SK-N-SH treated with all-trans-retinoic acid at 6 μM for 48 hours (cell line): Measurements from ENCODE around the gene LSM12.

Source experiments
- ATAC-seq: fragments of 200-7000 bp; cut with Tn5 transposase; 3 replicates; pipeline ENCODE4 v1.9.1; 2020; ENCODE audit warnings: mild to moderate bottlenecking, moderate library complexity
- ARNTL ChIP-seq: fragments of 450-650 bp; formaldehyde crosslinking; IDR thresholded peaks from 2 replicates; pipeline ENCODE4 v1.5.0; 2020; ENCODE audit warnings: low read depth, mild to moderate bottlenecking, moderate library complexity, borderline replicate concordance
- BACH2 ChIP-seq: fragments of 250-450 bp; sonication (Bioruptor Pico); IDR thresholded peaks from 2 replicates; pipeline ENCODE4 v1.9.0; 2021; ENCODE audit warnings: mild to moderate bottlenecking, borderline replicate concordance
- CSDC2 ChIP-seq: fragments of 250-450 bp; sonication (Bioruptor Pico); IDR thresholded peaks from 2 replicates; pipeline ENCODE4 v1.5.0; 2020; ENCODE audit warnings: mild to moderate bottlenecking, moderate library complexity
- ESRRG ChIP-seq: fragments of 250-450 bp; sonication (Bioruptor Pico); IDR thresholded peaks from 2 replicates; pipeline ENCODE4 v1.6.1; 2021; ENCODE audit warnings: mild to moderate bottlenecking
- GLIS3 ChIP-seq: fragments of 250-450 bp; sonication (Bioruptor Pico); IDR thresholded peaks from 2 replicates; pipeline ENCODE4 v1.5.0; 2020; ENCODE audit warnings: mild to moderate bottlenecking, moderate library complexity
- ISL1 ChIP-seq: fragments of 250-450 bp; sonication (Bioruptor Pico); IDR thresholded peaks from 2 replicates; pipeline ENCODE4 v2.1.2; 2022; ENCODE audit warnings: mild to moderate bottlenecking, moderate library complexity
- OSR1 ChIP-seq: fragments of 250-450 bp; sonication (Bioruptor Pico); IDR thresholded peaks from 2 replicates; pipeline ENCODE4 v1.8.0; 2022; ENCODE audit warnings: moderate library complexity, mild to moderate bottlenecking, inconsistent platforms
- PPARA ChIP-seq: fragments of 250-450 bp; sonication (Bioruptor Pico); IDR thresholded peaks from 2 replicates; pipeline ENCODE4 v1.5.0; 2020; ENCODE audit warnings: mild to moderate bottlenecking, borderline replicate concordance
- RARB ChIP-seq: fragments of 250-450 bp; sonication (Bioruptor Pico); IDR thresholded peaks from 2 replicates; pipeline ENCODE4 v1.8.0; 2021; ENCODE audit warnings: mild to moderate bottlenecking, moderate library complexity
- SNAI2 ChIP-seq: fragments of 250-450 bp; sonication (Bioruptor Pico); IDR thresholded peaks from 2 replicates; pipeline ENCODE4 v1.5.0; 2020; ENCODE audit warnings: mild to moderate bottlenecking, moderate library complexity
- TCF4 ChIP-seq: fragments of 250-450 bp; sonication (Bioruptor Pico); IDR thresholded peaks from 2 replicates; pipeline ENCODE4 v1.8.0; 2021; ENCODE audit warnings: mild to moderate bottlenecking, moderate library complexity, borderline replicate concordance
- TOX ChIP-seq: fragments of 250-450 bp; sonication (Bioruptor Pico); IDR thresholded peaks from 2 replicates; pipeline ENCODE4 v1.8.0; 2021; ENCODE audit warnings: mild to moderate bottlenecking, moderate library complexity, borderline replicate concordance
- ZC3H10 ChIP-seq: fragments of 250-450 bp; sonication (Bioruptor Pico); IDR thresholded peaks from 2 replicates; pipeline ENCODE4 v1.5.1; 2021; ENCODE audit warnings: mild to moderate bottlenecking, moderate library complexity
- ZFP3 ChIP-seq: fragments of 250-450 bp; sonication (Bioruptor Pico); IDR thresholded peaks from 2 replicates; pipeline ENCODE4 v1.5.0; 2020; ENCODE audit warnings: mild to moderate bottlenecking, moderate library complexity
- ZFP30 ChIP-seq: fragments of 450-650 bp; formaldehyde crosslinking; IDR thresholded peaks from 2 replicates; pipeline ENCODE4 v1.5.0; 2022; ENCODE audit warnings: mild to moderate bottlenecking, moderate library complexity
- ZNF565 ChIP-seq: fragments of 450-650 bp; formaldehyde crosslinking; conservative IDR thresholded peaks from 2 replicates; pipeline ENCODE4 v1.5.0; 2020; ENCODE audit warnings: low read depth, mild to moderate bottlenecking, moderate library complexity
- ZNF70 ChIP-seq: fragments of 450-650 bp; formaldehyde crosslinking; IDR thresholded peaks from 2 replicates; pipeline ENCODE4 v1.5.0; 2020; ENCODE audit warnings: mild to moderate bottlenecking, moderate library complexity
- ZNF8 ChIP-seq: fragments of 450-650 bp; formaldehyde crosslinking; IDR thresholded peaks from 2 replicates; pipeline ENCODE4 v1.5.0; 2020; ENCODE audit warnings: mild to moderate bottlenecking, moderate library complexity
- TF ChIP-seq, protein P1 (sequence below): fragments of 250-450 bp; sonication (Bioruptor Pico); IDR thresholded peaks from 2 replicates; pipeline ENCODE4 v1.8.0; 2020; ENCODE audit warnings: mild to moderate bottlenecking, moderate library complexity, borderline replicate concordance
- TF ChIP-seq, protein P2 (sequence below): fragments of 250-450 bp; sonication (Bioruptor Pico); IDR thresholded peaks from 2 replicates; pipeline ENCODE4 v1.5.0; 2020; ENCODE audit warnings: mild to moderate bottlenecking, moderate library complexity
- TF ChIP-seq, protein P3 (sequence below): fragments of 250-450 bp; sonication (Bioruptor Pico); IDR thresholded peaks from 2 replicates; pipeline ENCODE4 v1.5.1; 2020; ENCODE audit warnings: low read depth, mild to moderate bottlenecking, moderate library complexity
- TF ChIP-seq, protein P4 (sequence below): fragments of 250-450 bp; sonication (Bioruptor Pico); IDR thresholded peaks from 2 replicates; pipeline ENCODE4 v1.5.1; 2021; ENCODE audit warnings: mild to moderate bottlenecking, moderate library complexity

LSM12 gene

DNA sequence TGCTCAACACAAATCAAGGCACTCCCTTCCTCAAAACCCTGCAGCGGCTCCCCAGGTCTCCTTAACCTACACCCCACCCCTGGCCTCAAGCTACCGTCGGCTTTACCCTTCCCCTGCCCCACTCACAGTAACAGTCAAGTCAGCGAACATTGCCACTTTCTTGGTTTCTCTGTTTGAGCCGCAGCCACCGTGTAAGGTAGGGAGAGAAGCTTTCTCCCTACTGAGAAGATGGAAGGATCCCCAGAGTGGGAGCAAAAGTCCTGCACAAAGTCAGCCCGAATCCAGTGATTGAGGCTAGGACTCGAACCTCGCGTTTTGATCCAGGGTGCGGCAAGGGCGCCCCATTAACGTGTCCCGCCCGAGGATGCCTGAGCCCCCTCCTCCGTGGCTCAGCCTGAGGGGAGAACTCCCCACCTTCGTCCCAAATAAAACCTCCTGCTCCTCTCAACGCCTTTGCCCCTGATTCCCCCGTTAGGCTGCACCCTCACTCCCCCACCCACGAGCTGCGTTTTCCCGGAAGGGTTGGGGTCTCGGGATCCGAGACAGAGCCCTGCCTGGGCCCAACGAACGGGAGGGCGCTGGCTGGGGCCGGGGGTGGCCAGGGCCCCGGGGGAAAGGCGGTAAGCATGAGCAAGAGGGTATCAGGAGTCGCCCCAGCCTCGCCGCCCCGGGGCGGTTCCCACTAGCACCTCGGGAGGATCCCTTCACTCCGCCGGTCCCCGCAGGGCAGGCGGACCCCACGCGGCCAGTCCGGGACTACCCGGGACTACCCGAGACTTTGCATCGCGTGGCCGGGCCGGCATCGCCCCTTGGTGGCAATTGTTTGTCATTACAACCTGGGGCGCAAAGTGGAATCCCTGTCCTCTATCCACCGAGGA lies 72.0 kb downstream of the LSM12 start (continued):
- TF ChIP-seq, protein P1, sequence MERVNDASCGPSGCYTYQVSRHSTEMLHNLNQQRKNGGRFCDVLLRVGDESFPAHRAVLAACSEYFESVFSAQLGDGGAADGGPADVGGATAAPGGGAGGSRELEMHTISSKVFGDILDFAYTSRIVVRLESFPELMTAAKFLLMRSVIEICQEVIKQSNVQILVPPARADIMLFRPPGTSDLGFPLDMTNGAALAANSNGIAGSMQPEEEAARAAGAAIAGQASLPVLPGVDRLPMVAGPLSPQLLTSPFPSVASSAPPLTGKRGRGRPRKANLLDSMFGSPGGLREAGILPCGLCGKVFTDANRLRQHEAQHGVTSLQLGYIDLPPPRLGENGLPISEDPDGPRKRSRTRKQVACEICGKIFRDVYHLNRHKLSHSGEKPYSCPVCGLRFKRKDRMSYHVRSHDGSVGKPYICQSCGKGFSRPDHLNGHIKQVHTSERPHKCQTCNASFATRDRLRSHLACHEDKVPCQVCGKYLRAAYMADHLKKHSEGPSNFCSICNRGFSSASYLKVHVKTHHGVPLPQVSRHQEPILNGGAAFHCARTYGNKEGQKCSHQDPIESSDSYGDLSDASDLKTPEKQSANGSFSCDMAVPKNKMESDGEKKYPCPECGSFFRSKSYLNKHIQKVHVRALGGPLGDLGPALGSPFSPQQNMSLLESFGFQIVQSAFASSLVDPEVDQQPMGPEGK (CRISPR knock-in tag), result no peak
- no peak for TF ChIP-seq TOX (CRISPR knock-in tag)

DNA sequence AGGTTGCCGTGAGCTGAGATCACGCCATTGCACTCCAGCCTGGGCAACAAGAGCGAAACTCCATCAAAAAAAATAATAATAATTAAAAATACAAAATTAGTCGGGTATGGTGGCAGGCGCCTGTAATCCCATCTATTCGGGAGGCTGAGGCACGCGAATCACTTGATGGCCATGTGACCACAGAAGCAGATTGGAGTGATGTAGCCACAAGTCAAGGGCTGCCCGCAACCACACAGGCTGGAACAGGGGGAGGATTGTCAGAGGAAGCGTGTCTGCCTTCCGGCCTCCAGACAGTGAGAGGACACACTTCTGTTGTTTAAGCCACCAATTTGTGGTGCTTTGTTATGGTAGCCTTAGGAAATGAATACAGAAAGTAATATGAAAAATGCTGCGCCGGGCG lies 73.8 kb downstream of the LSM12 start:
- TF ChIP-seq, protein P2, sequence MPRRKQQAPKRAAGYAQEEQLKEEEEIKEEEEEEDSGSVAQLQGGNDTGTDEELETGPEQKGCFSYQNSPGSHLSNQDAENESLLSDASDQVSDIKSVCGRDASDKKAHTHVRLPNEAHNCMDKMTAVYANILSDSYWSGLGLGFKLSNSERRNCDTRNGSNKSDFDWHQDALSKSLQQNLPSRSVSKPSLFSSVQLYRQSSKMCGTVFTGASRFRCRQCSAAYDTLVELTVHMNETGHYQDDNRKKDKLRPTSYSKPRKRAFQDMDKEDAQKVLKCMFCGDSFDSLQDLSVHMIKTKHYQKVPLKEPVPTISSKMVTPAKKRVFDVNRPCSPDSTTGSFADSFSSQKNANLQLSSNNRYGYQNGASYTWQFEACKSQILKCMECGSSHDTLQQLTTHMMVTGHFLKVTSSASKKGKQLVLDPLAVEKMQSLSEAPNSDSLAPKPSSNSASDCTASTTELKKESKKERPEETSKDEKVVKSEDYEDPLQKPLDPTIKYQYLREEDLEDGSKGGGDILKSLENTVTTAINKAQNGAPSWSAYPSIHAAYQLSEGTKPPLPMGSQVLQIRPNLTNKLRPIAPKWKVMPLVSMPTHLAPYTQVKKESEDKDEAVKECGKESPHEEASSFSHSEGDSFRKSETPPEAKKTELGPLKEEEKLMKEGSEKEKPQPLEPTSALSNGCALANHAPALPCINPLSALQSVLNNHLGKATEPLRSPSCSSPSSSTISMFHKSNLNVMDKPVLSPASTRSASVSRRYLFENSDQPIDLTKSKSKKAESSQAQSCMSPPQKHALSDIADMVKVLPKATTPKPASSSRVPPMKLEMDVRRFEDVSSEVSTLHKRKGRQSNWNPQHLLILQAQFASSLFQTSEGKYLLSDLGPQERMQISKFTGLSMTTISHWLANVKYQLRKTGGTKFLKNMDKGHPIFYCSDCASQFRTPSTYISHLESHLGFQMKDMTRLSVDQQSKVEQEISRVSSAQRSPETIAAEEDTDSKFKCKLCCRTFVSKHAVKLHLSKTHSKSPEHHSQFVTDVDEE (CRISPR knock-in tag), result no peak
- no peak for TF ChIP-seq ARNTL (CRISPR knock-in tag)
- TF ChIP-seq, protein P1 (CRISPR knock-in tag), result no peak
- TF ChIP-seq RARB, result no peak
- TF ChIP-seq PPARA (CRISPR knock-in tag), result no peak
- TF ChIP-seq ZFP3 (CRISPR knock-in tag), result no peak
- no peak for TF ChIP-seq ZNF565 (CRISPR knock-in tag)
- TF ChIP-seq ZNF70, result no peak
- no peak for TF ChIP-seq TOX (CRISPR knock-in tag)
- TF ChIP-seq ISL1 (CRISPR knock-in tag), result no peak
- no peak for TF ChIP-seq BACH2 (CRISPR knock-in tag)
- TF ChIP-seq CSDC2 (CRISPR knock-in tag), result no peak
- TF ChIP-seq, protein P3, sequence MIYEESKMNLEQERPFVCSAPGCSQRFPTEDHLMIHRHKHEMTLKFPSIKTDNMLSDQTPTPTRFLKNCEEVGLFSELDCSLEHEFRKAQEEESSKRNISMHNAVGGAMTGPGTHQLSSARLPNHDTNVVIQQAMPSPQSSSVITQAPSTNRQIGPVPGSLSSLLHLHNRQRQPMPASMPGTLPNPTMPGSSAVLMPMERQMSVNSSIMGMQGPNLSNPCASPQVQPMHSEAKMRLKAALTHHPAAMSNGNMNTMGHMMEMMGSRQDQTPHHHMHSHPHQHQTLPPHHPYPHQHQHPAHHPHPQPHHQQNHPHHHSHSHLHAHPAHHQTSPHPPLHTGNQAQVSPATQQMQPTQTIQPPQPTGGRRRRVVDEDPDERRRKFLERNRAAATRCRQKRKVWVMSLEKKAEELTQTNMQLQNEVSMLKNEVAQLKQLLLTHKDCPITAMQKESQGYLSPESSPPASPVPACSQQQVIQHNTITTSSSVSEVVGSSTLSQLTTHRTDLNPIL (CRISPR knock-in tag), result no peak
- TF ChIP-seq OSR1 (CRISPR knock-in tag), result no peak
- TF ChIP-seq SNAI2 (CRISPR knock-in tag), result no peak
- no peak for TF ChIP-seq GLIS3 (CRISPR knock-in tag)
- TF ChIP-seq ZNF8, result no peak
- TF ChIP-seq ZFP30 (CRISPR knock-in tag), result no peak
- no peak for TF ChIP-seq ZC3H10 (CRISPR knock-in tag)
- no peak for ATAC-seq

DNA sequence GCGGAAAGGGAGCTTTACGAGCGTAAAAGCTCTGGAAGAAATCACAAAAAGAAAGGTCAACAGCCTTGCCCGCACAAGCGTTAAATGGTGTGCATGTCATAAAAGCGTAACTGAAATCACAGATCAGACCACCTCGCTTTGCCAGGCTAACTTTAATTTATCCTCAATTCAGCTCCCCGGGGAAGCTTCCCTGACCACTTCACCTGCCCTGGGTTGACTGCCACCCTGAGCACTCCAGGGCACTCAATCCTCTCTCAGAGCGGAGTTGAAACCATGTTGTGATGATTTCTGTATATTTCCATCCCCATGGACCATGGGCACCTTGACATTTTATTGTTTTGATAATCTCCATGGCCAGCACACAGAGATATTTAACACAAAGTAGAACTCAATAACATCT lies 78.2 kb downstream of the LSM12 start:
- no peak for ATAC-seq
- TF ChIP-seq ESRRG (CRISPR knock-in tag), result no peak
- TF ChIP-seq TCF4, result no peak
- no peak for TF ChIP-seq ZNF8
- TF ChIP-seq GLIS3 (CRISPR knock-in tag), result no peak
- TF ChIP-seq ZC3H10 (CRISPR knock-in tag), result no peak
- TF ChIP-seq, protein P4, sequence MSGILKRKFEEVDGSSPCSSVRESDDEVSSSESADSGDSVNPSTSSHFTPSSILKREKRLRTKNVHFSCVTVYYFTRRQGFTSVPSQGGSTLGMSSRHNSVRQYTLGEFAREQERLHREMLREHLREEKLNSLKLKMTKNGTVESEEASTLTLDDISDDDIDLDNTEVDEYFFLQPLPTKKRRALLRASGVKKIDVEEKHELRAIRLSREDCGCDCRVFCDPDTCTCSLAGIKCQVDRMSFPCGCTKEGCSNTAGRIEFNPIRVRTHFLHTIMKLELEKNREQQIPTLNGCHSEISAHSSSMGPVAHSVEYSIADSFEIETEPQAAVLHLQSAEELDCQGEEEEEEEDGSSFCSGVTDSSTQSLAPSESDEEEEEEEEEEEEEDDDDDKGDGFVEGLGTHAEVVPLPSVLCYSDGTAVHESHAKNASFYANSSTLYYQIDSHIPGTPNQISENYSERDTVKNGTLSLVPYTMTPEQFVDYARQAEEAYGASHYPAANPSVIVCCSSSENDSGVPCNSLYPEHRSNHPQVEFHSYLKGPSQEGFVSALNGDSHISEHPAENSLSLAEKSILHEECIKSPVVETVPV (CRISPR knock-in tag), result no peak
- TF ChIP-seq ISL1 (CRISPR knock-in tag), result no peak
- TF ChIP-seq OSR1 (CRISPR knock-in tag), result no peak
- no peak for TF ChIP-seq BACH2 (CRISPR knock-in tag)
- TF ChIP-seq ZFP3 (CRISPR knock-in tag), result no peak
